WTC11 (cell line): ENCODE data around the gene OR52M1. TPM values are rescaled to one million over a fixed set of nuclear protein-coding genes. Genes with fewer than 3 reads are reported as not detected.

Experiments used
- ATAC-seq: fragments of 200-7000 bp; cut with Tn5 transposase; 2 replicates; pipeline ENCODE4 v1.10.0; 2021; ENCODE audit warnings: mild to moderate bottlenecking, moderate library complexity
- CTCF ChIA-PET: fragments of 300-600 bp; sonication (Branson Sonifier 250); formaldehyde crosslinking; loops from one replicate; lab custom pipeline; 2021; ENCODE audit warnings: antibody characterized with exemption; lab: Charles Lee
- POLR2A ChIA-PET: fragments of 350-600 bp; sonication (Branson Sonifier 250); formaldehyde crosslinking; loops from one replicate; lab custom pipeline; 2021; ENCODE audit warnings: antibody characterized with exemption; lab: Charles Lee
- DNase-seq: peaks from one replicate; pipeline ENCODE4 v3.0.0; 2021; ENCODE audit warnings: low spot score
- H3K27ac Mint-ChIP-seq: 2 replicates; pipeline ENCODE4 v1.8.0; 2021; ENCODE audit warnings: mixed read lengths
- H3K27me3 Mint-ChIP-seq: 2 replicates; pipeline ENCODE4 v1.8.0; 2021; ENCODE audit warnings: low read depth, mild to moderate bottlenecking, moderate library complexity, mixed read lengths
- H3K36me3 Mint-ChIP-seq: 2 replicates; pipeline ENCODE4 v1.8.0; 2021; ENCODE audit warnings: mixed read lengths
- H3K4me1 Mint-ChIP-seq: 2 replicates; pipeline ENCODE4 v1.8.0; 2022; ENCODE audit warnings: mixed read lengths
- H3K4me3 Mint-ChIP-seq: 2 replicates; pipeline ENCODE4 v1.8.0; 2021; ENCODE audit warnings: mild to moderate bottlenecking, moderate library complexity, mixed read lengths
- H3K9me3 Mint-ChIP-seq: 2 replicates; pipeline ENCODE4 v1.8.0; 2021; ENCODE audit warnings: mixed read lengths
- ATF1 ChIP-seq: sonication (generic); formaldehyde crosslinking; IDR thresholded peaks from 2 replicates; pipeline ENCODE4 v1.8.1; 2023; ENCODE audit warnings: mild to moderate bottlenecking, moderate library complexity, missing genetic modification reagents
- ATF2 ChIP-seq: sonication (generic); formaldehyde crosslinking; IDR thresholded peaks from 2 replicates; pipeline ENCODE4 v1.8.1; 2022; ENCODE audit warnings: low read depth, missing genetic modification reagents, borderline replicate concordance
- ELF4 ChIP-seq: sonication (generic); formaldehyde crosslinking; IDR thresholded peaks from 2 replicates; pipeline ENCODE4 v1.8.1; 2022; ENCODE audit warnings: low read depth, mild to moderate bottlenecking, moderate library complexity, missing genetic modification reagents
- ETV6 ChIP-seq: sonication (generic); formaldehyde crosslinking; IDR thresholded peaks from 2 replicates; pipeline ENCODE4 v1.8.1; 2022; ENCODE audit warnings: mild to moderate bottlenecking, missing genetic modification reagents
- FOXK1 ChIP-seq: sonication (generic); formaldehyde crosslinking; IDR thresholded peaks from 2 replicates; pipeline ENCODE4 v1.8.0; 2022; ENCODE audit warnings: mild to moderate bottlenecking, moderate library complexity, missing genetic modification reagents
- GABPB1 ChIP-seq: sonication (generic); formaldehyde crosslinking; IDR thresholded peaks from 2 replicates; pipeline ENCODE4 v1.8.1; 2023; ENCODE audit warnings: mild to moderate bottlenecking, missing genetic modification reagents
- HMGA2 ChIP-seq: fragments of 250-450 bp; sonication (Bioruptor Pico); IDR thresholded peaks from 2 replicates; pipeline ENCODE4 v1.4.0; 2021; ENCODE audit warnings: mild to moderate bottlenecking, moderate library complexity
- HMGXB4 ChIP-seq: sonication (generic); formaldehyde crosslinking; IDR thresholded peaks from 2 replicates; pipeline ENCODE4 v1.8.1; 2023; ENCODE audit warnings: mild to moderate bottlenecking, moderate library complexity, missing genetic modification reagents
- MAX ChIP-seq: sonication (generic); formaldehyde crosslinking; IDR thresholded peaks from 2 replicates; pipeline ENCODE4 v1.8.0; 2022; ENCODE audit warnings: mild to moderate bottlenecking, missing genetic modification reagents
- PRRX2 ChIP-seq: fragments of 250-450 bp; sonication (Bioruptor Pico); IDR thresholded peaks from 2 replicates; pipeline ENCODE4 v1.8.0; 2021; ENCODE audit warnings: mild to moderate bottlenecking
- RORB ChIP-seq: fragments of 250-450 bp; sonication (Bioruptor Pico); IDR thresholded peaks from 2 replicates; pipeline ENCODE4 v1.9.0; 2021; ENCODE audit warnings: mild to moderate bottlenecking
- TEAD1 ChIP-seq: sonication (generic); formaldehyde crosslinking; IDR thresholded peaks from 2 replicates; pipeline ENCODE4 v1.8.0; 2022; ENCODE audit warnings: mild to moderate bottlenecking, missing genetic modification reagents
- TEAD4 ChIP-seq: sonication (generic); formaldehyde crosslinking; IDR thresholded peaks from 2 replicates; pipeline ENCODE4 v1.8.0; 2022; ENCODE audit warnings: mild to moderate bottlenecking, missing genetic modification reagents
- total RNA-seq: library from RNA; stranded (reverse); gene quantifications from 3 replicates; pipeline ENCODE4 v1.2.3, GENCODE V29; 2021
- TF ChIP-seq, protein P1 (sequence below): fragments of 250-450 bp; sonication (Bioruptor Pico); conservative IDR thresholded peaks from 2 replicates; pipeline ENCODE4 v1.9.0; 2021; ENCODE audit warnings: mild to moderate bottlenecking
- TF ChIP-seq, protein P2 (sequence below): sonication (generic); formaldehyde crosslinking; IDR thresholded peaks from 2 replicates; pipeline ENCODE4 v1.8.1; 2023; ENCODE audit warnings: mild to moderate bottlenecking, missing genetic modification reagents, moderate library complexity
- TF ChIP-seq, protein P3 (sequence below): sonication (generic); formaldehyde crosslinking; IDR thresholded peaks from 2 replicates; pipeline ENCODE4 v1.8.0; 2022; ENCODE audit warnings: mild to moderate bottlenecking, missing genetic modification reagents
- TF ChIP-seq, protein P4 (sequence below): sonication (generic); formaldehyde crosslinking; IDR thresholded peaks from 2 replicates; pipeline ENCODE4 v1.8.1; 2023; ENCODE audit warnings: mild to moderate bottlenecking, missing genetic modification reagents, borderline replicate concordance

OR52M1 gene
- total RNA-seq, 1 experiment from 2014 or later, result not detected

DNA sequence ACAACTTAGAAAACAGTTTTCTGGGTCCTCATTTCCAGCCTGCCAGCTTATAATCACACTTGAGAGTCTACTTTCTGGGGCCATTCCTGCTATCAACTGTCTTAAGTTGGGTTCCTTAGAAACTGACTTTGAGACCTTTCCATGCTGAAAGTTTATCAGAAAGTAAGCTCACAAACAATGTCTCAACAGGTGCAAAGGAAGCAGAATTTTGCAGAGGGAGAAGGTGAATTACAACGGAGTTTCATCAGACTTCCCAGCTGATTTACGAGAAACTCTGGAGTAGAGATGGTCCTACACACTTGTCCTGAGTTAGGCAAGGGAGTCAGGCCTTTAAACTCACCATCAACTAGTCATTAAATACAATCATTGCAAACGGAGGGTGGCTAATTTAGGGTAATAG lies 31.9 kb downstream of the OR52M1 start:
- no peak for ATAC-seq
- no peak for TF ChIP-seq PRRX2
- TF ChIP-seq, protein P1, sequence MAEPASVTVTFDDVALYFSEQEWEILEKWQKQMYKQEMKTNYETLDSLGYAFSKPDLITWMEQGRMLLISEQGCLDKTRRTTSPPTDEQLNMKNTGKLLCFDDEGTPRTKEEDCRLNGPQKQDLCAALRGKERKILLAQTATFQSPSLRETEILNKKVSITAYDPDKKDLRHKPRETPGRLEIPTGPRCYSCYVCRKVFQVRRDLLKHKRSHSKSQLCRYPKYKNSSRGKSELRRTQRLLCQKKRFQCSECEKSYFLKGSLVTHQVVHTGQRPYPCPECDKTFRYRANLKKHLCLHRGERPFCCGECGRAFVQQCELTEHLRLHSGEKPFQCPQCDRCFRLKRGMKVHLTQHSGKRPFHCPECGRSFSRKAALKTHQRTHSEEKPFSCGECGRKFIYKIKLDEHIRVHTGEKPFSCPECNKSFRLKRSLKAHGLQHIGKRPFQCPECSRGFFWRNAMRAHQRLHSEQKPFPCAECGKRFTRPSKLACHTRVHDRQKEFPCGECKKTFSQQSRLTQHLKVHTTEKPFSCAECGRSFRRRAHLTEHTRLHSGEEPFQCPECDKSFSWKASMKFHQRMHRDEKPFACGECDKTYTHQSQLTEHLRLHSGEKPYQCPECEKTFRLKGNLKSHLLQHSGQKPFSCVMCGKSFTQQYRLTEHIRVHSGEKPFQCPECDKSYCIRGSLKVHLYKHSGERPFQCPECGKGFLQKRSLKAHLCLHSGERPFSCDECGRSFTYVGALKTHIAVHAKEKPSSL (CRISPR knock-in tag), result no peak
- TF ChIP-seq, protein P2, sequence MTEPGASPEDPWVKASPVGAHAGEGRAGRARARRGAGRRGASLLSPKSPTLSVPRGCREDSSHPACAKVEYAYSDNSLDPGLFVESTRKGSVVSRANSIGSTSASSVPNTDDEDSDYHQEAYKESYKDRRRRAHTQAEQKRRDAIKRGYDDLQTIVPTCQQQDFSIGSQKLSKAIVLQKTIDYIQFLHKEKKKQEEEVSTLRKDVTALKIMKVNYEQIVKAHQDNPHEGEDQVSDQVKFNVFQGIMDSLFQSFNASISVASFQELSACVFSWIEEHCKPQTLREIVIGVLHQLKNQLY (CRISPR knock-in tag), result no peak
- TF ChIP-seq, protein P3, sequence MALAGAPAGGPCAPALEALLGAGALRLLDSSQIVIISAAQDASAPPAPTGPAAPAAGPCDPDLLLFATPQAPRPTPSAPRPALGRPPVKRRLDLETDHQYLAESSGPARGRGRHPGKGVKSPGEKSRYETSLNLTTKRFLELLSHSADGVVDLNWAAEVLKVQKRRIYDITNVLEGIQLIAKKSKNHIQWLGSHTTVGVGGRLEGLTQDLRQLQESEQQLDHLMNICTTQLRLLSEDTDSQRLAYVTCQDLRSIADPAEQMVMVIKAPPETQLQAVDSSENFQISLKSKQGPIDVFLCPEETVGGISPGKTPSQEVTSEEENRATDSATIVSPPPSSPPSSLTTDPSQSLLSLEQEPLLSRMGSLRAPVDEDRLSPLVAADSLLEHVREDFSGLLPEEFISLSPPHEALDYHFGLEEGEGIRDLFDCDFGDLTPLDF (CRISPR knock-in tag), result no peak
- no peak for TF ChIP-seq ATF1 (CRISPR knock-in tag)
- TF ChIP-seq TEAD4 (CRISPR knock-in tag), result no peak
- TF ChIP-seq ETV6, result no peak
- no peak for TF ChIP-seq ATF2
- TF ChIP-seq HMGA2 (CRISPR knock-in tag), result no peak
- no peak for TF ChIP-seq RORB (CRISPR knock-in tag)
- TF ChIP-seq FOXK1, result no peak
- no peak for TF ChIP-seq TEAD1 (CRISPR knock-in tag)
- no peak for TF ChIP-seq GABPB1 (CRISPR knock-in tag)
- Mint-ChIP-seq H3K27me3 (no peaks in the 10 kb centered on the region), H3K4me3 (no peak overlapping the region), H3K36me3 (no peaks in the 10 kb centered on the region), H3K4me1 (peaks cover 7% of the 10 kb centered on the region), H3K27ac (no peak overlapping the region), H3K9me3 (no peaks in the 10 kb centered on the region; the same call in 1 of the 2 replicates)
- ChIA-PET CTCF (interaction anchor here (1.2 kb wide), 1 partner anchor 25 kb away, joined by 3 read pairs; no protein-coding TSS in a partner anchor), POLR2A (no interaction called here)
- no peak for DNase-seq

DNA sequence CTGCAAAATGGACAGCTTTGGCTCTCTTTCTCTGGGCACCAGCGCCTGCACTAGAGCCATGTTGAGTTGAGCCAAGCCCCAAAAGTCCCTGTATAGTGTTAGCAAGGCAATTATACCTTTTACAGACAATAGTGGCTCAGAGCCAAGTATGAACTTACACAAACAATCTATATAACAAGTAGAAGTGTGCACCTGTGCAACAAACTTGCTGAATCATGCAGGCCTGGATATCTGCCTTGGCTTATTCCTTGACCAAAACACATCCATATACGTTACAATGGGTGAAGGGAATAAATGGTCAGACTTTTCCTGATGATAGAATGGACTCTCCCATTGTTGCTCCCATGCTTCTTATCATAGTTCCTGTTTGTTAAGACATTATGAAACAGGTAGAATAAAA lies 32.8 kb downstream of the OR52M1 start:
- CTCF ChIA-PET, result no interaction called here
- Mint-ChIP-seq H3K4me3 (no peak overlapping the region), H3K9me3 (no peaks in the 10 kb centered on the region)

More for the DNA sequence above, 32.8 kb downstream of the OR52M1 start:
- H3K27me3 Mint-ChIP-seq, result no peaks in the 10 kb centered on the region
- TF ChIP-seq MAX (CRISPR knock-in tag), result no peak
- no peak for TF ChIP-seq HMGXB4 (CRISPR knock-in tag)
- no peak for TF ChIP-seq TEAD4 (CRISPR knock-in tag)
- TF ChIP-seq, protein P2 (CRISPR knock-in tag), result no peak
- TF ChIP-seq, protein P4, sequence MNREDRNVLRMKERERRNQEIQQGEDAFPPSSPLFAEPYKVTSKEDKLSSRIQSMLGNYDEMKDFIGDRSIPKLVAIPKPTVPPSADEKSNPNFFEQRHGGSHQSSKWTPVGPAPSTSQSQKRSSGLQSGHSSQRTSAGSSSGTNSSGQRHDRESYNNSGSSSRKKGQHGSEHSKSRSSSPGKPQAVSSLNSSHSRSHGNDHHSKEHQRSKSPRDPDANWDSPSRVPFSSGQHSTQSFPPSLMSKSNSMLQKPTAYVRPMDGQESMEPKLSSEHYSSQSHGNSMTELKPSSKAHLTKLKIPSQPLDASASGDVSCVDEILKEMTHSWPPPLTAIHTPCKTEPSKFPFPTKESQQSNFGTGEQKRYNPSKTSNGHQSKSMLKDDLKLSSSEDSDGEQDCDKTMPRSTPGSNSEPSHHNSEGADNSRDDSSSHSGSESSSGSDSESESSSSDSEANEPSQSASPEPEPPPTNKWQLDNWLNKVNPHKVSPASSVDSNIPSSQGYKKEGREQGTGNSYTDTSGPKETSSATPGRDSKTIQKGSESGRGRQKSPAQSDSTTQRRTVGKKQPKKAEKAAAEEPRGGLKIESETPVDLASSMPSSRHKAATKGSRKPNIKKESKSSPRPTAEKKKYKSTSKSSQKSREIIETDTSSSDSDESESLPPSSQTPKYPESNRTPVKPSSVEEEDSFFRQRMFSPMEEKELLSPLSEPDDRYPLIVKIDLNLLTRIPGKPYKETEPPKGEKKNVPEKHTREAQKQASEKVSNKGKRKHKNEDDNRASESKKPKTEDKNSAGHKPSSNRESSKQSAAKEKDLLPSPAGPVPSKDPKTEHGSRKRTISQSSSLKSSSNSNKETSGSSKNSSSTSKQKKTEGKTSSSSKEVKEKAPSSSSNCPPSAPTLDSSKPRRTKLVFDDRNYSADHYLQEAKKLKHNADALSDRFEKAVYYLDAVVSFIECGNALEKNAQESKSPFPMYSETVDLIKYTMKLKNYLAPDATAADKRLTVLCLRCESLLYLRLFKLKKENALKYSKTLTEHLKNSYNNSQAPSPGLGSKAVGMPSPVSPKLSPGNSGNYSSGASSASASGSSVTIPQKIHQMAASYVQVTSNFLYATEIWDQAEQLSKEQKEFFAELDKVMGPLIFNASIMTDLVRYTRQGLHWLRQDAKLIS (CRISPR knock-in tag), result no peak
- no peak for TF ChIP-seq ELF4 (CRISPR knock-in tag)
- TF ChIP-seq, all 79 proteins: peak for 0
- no peak for DNase-seq
- Mint-ChIP-seq H3K4me1 (no peaks in the 10 kb centered on the region), H3K27ac (no peak overlapping the region), H3K36me3 (no peaks in the 10 kb centered on the region)
- POLR2A ChIA-PET, result no interaction called here
- no peak for ATAC-seq
